Tibial nerve (tissue), 4 donors: Measurements from ENCODE around the gene GSG1L. TPM values are rescaled to one million over a fixed set of nuclear protein-coding genes. Genes with fewer than 3 reads are reported as not detected.

Experiments
- DNase-seq, 2 donors: peaks; one replicate each; pipeline ENCODE4 v3.0.0-alpha.2; 2019; ENCODE audit warnings: low spot score in 2 of 2
- H3K27ac ChIP-seq, 4 donors: fragments of 200-600 bp; sonication (generic) in 3 of 4; one replicate each; pipeline ENCODE4 v1.5.1; 2017 to 2019; ENCODE audit warnings: mild to moderate bottlenecking in 1 of 4
- H3K27me3 ChIP-seq, 2 donors: fragments of 200-600 bp; sonication (generic) in 1 of 2; one replicate each; pipeline versions ENCODE4 v1.5.1 to v1.6.0; 2017 to 2019
- H3K36me3 ChIP-seq, 3 donors: fragments of 200-600 bp; sonication (generic); one replicate each; pipeline ENCODE4 v1.5.1; 2018 to 2019
- H3K4me1 ChIP-seq, 4 donors: fragments of 200-600 bp; sonication (generic) in 3 of 4; one replicate each; pipeline ENCODE4 v1.5.1; 2017 to 2019
- H3K4me3 ChIP-seq, 4 donors: fragments of 200-600 bp; sonication (generic) in 3 of 4; one replicate each; pipeline ENCODE4 v1.5.1; 2017 to 2019; ENCODE audit warnings: mild to moderate bottlenecking in 1 of 4, moderate library complexity in 1 of 4
- H3K9me3 ChIP-seq, 4 donors: fragments of 200-600 bp; sonication (generic) in 3 of 4; one replicate each; pipeline ENCODE4 v1.5.1; 2017 to 2019
- EP300 ChIP-seq, 2 donors: sonication (generic); formaldehyde crosslinking; IDR thresholded peaks; one replicate each; pipeline ENCODE4 v1.6.1; 2017; ENCODE audit warnings: antibody characterized with exemption in 2 of 2, mild to moderate bottlenecking in 1 of 2
- POLR2A ChIP-seq, 2 donors: fragments of 450-650 bp; IDR thresholded peaks; one replicate each; pipeline ENCODE4 v1.6.1; 2017; ENCODE audit warnings: antibody characterized with exemption in 2 of 2, mild to moderate bottlenecking in 2 of 2, moderate library complexity in 2 of 2
- WGBS, 2 donors: methylation state at CpG; one replicate each; pipeline ENCODE4 v1.1.5; 2018; 5-methylcytosine and 5-hydroxymethylcytosine counted together
- total RNA-seq, 4 donors: library from RNA; depleted of rRNA; stranded (reverse); fragments of >200 nt; gene quantifications; one replicate each; pipeline ENCODE4 v1.1.0, GENCODE V29; 2016
- TF ChIP-seq, protein P1 (sequence below), 5 experiments: fragments of 200-600 bp in 3 of 5; fragments of 450-650 bp in 2 of 5; sonication (generic) in 3 of 5; IDR thresholded peaks; one replicate each; pipeline ENCODE4 v1.5.1; 2016 to 2019; ENCODE audit warnings: antibody characterized with exemption in 5 of 5, mild to moderate bottlenecking in 3 of 5, moderate library complexity in 2 of 5

Gene GSG1L
- total RNA-seq, 4 donors from 2014 or later: not detected

DNA sequence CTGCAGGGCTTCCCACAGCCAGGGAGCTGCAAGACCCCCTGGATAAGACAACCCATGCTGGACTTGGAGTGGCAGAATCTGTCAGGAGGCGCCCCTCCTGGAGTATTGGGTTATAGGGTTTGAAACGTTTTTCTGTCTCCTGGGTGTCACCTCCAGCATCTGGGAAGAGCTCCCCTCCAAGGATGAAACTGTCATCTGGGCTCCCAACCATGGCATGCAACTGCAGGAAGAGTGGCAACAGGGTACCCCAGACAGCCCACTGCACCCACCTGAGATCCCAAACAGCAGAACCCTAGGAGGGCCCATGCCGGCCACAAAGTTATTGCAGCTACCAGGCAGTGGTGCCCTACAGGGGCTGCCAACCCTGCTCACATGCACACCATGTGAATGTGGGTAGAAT is 636 bp upstream of the GSG1L start:
- H3K4me3 ChIP-seq: no peak overlapping the region
- no peak overlapping the region for H3K27ac ChIP-seq
- peaks cover 0 to 50% of the 10 kb centered on the region in 2 donors for H3K27me3 ChIP-seq
- no peak for TF ChIP-seq POLR2A (IDR thresholded peaks at IDR 0.05)
- TF ChIP-seq EP300 (IDR thresholded peaks at IDR 0.05): no peak
- TF ChIP-seq, protein P1, sequence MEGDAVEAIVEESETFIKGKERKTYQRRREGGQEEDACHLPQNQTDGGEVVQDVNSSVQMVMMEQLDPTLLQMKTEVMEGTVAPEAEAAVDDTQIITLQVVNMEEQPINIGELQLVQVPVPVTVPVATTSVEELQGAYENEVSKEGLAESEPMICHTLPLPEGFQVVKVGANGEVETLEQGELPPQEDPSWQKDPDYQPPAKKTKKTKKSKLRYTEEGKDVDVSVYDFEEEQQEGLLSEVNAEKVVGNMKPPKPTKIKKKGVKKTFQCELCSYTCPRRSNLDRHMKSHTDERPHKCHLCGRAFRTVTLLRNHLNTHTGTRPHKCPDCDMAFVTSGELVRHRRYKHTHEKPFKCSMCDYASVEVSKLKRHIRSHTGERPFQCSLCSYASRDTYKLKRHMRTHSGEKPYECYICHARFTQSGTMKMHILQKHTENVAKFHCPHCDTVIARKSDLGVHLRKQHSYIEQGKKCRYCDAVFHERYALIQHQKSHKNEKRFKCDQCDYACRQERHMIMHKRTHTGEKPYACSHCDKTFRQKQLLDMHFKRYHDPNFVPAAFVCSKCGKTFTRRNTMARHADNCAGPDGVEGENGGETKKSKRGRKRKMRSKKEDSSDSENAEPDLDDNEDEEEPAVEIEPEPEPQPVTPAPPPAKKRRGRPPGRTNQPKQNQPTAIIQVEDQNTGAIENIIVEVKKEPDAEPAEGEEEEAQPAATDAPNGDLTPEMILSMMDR (IDR thresholded peaks at IDR 0.05): no peak
- DNase-seq: no peak
- peaks cover 0 to 37% (median 4%) of the 10 kb centered on the region in 4 donors for H3K4me1 ChIP-seq
- H3K9me3 ChIP-seq: no peaks in the 10 kb centered on the region
- no peaks in the 10 kb centered on the region for H3K36me3 ChIP-seq
- whole genome bisulfite sequencing, 2 donors: 17 to 58% methylated on average over 1 to 3 of the region's 3 CpGs

DNA sequence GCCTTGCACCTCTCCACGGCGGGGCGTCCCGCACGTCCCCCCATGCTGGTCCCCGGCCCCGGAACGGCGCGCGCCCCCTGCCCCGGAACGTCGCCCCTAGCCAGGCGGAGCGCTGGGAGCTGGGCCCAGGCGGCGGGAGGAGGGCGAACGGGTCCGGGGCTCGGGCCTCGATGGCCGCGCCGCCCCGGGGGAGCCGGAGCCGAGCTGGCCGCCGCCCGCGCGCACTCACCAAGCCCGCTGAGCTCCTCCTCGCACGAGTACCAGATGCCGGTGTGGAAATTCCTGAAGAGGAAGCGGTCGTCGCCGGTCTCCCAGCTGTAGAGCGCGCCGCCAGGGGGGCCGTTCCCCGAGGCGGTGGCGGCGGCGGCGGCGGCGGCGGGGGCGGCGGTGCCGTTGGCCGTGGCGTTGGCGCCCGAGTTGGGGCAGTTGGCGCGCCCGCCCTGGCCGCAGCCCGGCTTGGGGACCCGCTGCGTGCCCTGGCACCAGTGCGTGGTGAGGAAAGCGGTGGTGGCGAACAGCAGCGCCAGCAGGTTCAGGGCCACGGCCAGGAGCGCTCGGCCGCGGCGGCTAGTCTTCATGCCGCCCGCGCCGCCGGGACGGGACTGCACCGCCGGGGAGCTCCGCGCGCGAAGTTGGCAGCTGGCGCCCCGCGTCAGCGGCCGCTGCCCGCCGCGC is 530 bp downstream of the GSG1L start:
- Histone ChIP-seq H3K4me3 (peak overlapping the region in 1 of 4 donors; percentile 40), H3K27me3 (peaks cover 0 to 52% of the 10 kb centered on the region in 2 donors), H3K27ac (no peak overlapping the region), H3K36me3 (no peaks in the 10 kb centered on the region), H3K4me1 (peaks cover 0 to 28% (median 4%) of the 10 kb centered on the region in 4 donors), H3K9me3 (no peaks in the 10 kb centered on the region)
- no peak for DNase-seq
- TF ChIP-seq POLR2A (IDR thresholded peaks at IDR 0.05) (no peak), EP300 (IDR thresholded peaks at IDR 0.05) (no peak)
- TF ChIP-seq, protein P1 (IDR thresholded peaks at IDR 0.05): no peak
- 0 to 2% methylated on average over 4 to 15 of the region's 99 CpGs for WGBS, 2 donors

DNA sequence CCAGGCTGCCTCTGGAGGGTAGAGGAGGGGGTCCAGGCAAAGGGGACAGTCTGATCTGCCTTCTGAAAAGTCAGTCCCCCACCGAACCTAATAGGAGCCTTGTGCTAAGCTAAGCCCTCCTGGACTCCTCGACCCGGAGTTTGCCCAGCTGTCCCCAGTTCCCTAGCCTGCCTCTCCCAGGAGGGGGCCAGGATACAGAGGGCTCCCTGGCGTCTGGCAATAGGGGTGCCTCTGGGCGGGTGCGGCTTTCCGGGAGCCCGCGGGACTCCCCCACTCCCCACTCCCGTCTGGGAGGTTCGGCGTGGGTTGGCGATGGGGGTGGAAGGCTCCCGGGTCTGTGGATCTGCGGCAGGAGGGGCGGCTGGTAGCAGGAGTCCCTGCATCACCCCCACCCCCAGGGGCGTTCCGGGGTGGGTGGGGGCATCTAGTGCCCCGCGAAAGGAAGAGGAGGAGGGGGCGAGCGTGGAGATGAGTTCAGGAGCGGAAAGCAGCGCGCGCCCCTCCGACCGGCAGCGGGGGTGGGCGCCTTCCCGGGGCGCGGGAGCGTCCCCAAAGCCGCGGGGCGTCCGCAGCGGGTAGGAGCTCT is 1.2 kb downstream of the GSG1L start:
- Histone ChIP-seq H3K27ac (no peak overlapping the region), H3K36me3 (no peaks in the 10 kb centered on the region), H3K4me3 (peak overlapping the region in 1 of 4 donors; percentile 40), H3K4me1 (peaks cover 0 to 22% (median 4%) of the 10 kb centered on the region in 4 donors), H3K27me3 (peaks cover 0 to 54% of the 10 kb centered on the region in 2 donors), H3K9me3 (no peaks in the 10 kb centered on the region)
- DNase-seq: no peak
- WGBS, 2 donors: 17 to 19% methylated on average over 15 to 19 of the region's 39 CpGs
- TF ChIP-seq EP300 (IDR thresholded peaks at IDR 0.05): no peak
- no peak for TF ChIP-seq POLR2A (IDR thresholded peaks at IDR 0.05)
- TF ChIP-seq, protein P1 (IDR thresholded peaks at IDR 0.05): no peak

DNA sequence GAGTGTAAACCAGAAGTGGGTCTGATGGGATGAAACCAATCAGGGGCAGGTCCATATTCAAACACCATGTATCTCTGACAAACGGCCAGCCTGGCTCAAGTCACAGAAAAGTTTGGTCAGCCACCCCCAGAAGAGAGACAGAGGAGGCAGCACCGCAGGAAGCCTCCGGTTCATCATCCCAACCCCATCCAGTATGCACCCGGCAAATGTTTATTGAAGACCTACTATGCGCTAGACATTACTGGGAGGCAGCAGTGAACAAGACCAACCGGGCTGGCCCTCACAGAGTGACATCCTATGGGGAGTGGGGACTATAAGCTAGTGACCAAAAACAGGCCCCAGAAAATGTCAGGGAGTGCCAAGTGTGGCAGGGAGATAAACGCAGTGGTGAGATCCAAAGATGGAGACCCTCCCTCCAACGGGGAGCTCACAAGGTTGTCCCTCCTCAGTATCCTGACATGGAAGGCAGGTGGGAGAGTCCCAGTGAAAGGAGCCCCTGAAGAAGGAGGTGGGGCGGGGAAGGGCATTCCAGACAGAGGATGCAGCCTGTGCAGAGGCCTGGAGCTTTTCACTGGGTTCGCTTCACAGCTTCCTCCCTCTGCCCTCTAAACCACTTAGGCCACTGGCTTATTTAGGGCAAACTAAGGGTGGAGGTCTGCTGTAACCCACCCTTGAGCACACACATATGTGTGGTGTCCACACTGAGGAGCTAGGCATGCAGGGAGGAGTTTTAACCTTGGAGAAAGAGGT is 2.0 kb downstream of the GSG1L start:
- Histone ChIP-seq H3K36me3 (no peaks in the 10 kb centered on the region), H3K27ac (no peak overlapping the region), H3K27me3 (peaks cover 0 to 62% of the 10 kb centered on the region in 2 donors), H3K4me1 (peaks cover 0 to 20% (median 4%) of the 10 kb centered on the region in 4 donors), H3K4me3 (no peak overlapping the region), H3K9me3 (no peaks in the 10 kb centered on the region)
- WGBS, 2 donors: 78 to 79% methylated on average over 10 of the region's 10 CpGs
- TF ChIP-seq, protein P1 (IDR thresholded peaks at IDR 0.05): no peak
- TF ChIP-seq EP300 (IDR thresholded peaks at IDR 0.05) (no peak), POLR2A (IDR thresholded peaks at IDR 0.05) (no peak)
- no peak for DNase-seq
